ENCODE results near the gene NFIX. TPM values are rescaled to one million over a fixed set of nuclear protein-coding genes. Genes with fewer than 3 reads are reported as not detected.

NFIX gene
- total and polyA plus RNA-seq, 9 of the 15 experiments (the other 6 are each of a cell fraction or from before 2014, with no cell fraction given): 0.28 to 26.8 (median 5.4) TPM

- TF ChIP-seq EWSR1 (IDR thresholded peaks at IDR 0.05; ENCODE audit: borderline replicate concordance, low read depth, partially characterized antibody) (no peak), EGR1 (conservative IDR thresholded peaks at IDR 0.05) (peak; percentile 62)
- TF ChIP-seq, protein P1, sequence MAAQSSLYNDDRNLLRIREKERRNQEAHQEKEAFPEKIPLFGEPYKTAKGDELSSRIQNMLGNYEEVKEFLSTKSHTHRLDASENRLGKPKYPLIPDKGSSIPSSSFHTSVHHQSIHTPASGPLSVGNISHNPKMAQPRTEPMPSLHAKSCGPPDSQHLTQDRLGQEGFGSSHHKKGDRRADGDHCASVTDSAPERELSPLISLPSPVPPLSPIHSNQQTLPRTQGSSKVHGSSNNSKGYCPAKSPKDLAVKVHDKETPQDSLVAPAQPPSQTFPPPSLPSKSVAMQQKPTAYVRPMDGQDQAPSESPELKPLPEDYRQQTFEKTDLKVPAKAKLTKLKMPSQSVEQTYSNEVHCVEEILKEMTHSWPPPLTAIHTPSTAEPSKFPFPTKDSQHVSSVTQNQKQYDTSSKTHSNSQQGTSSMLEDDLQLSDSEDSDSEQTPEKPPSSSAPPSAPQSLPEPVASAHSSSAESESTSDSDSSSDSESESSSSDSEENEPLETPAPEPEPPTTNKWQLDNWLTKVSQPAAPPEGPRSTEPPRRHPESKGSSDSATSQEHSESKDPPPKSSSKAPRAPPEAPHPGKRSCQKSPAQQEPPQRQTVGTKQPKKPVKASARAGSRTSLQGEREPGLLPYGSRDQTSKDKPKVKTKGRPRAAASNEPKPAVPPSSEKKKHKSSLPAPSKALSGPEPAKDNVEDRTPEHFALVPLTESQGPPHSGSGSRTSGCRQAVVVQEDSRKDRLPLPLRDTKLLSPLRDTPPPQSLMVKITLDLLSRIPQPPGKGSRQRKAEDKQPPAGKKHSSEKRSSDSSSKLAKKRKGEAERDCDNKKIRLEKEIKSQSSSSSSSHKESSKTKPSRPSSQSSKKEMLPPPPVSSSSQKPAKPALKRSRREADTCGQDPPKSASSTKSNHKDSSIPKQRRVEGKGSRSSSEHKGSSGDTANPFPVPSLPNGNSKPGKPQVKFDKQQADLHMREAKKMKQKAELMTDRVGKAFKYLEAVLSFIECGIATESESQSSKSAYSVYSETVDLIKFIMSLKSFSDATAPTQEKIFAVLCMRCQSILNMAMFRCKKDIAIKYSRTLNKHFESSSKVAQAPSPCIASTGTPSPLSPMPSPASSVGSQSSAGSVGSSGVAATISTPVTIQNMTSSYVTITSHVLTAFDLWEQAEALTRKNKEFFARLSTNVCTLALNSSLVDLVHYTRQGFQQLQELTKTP (IDR thresholded peaks at IDR 0.05; ENCODE audit: low read depth in 1 of 2, partially characterized antibody in 2 of 2): no peak
Observed at GRCh38 chr19:13098277-13099072, 103.2 kb downstream of the NFIX start (continued).
